ENCODE data around the gene IL13. TPM values are rescaled to one million over a fixed set of nuclear protein-coding genes. Genes with fewer than 3 reads are reported as not detected.

The IL13 gene
- total RNA-seq, 1 donor from 2014 or later = not detected

- no peak overlapping the region for H3K4me3 Mint-ChIP-seq
- H3K4me1 Mint-ChIP-seq = no peaks in the 10 kb centered on the region
- DNase-seq (ENCODE audit: low read depth, low spot score) = no peak
- H3K27me3 Mint-ChIP-seq (ENCODE audit: low read depth) = no peaks in the 10 kb centered on the region
- TF ChIP-seq, protein P1, sequence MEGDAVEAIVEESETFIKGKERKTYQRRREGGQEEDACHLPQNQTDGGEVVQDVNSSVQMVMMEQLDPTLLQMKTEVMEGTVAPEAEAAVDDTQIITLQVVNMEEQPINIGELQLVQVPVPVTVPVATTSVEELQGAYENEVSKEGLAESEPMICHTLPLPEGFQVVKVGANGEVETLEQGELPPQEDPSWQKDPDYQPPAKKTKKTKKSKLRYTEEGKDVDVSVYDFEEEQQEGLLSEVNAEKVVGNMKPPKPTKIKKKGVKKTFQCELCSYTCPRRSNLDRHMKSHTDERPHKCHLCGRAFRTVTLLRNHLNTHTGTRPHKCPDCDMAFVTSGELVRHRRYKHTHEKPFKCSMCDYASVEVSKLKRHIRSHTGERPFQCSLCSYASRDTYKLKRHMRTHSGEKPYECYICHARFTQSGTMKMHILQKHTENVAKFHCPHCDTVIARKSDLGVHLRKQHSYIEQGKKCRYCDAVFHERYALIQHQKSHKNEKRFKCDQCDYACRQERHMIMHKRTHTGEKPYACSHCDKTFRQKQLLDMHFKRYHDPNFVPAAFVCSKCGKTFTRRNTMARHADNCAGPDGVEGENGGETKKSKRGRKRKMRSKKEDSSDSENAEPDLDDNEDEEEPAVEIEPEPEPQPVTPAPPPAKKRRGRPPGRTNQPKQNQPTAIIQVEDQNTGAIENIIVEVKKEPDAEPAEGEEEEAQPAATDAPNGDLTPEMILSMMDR (conservative IDR thresholded peaks at IDR 0.05) = no peak
- no peak overlapping the region for H3K27ac Mint-ChIP-seq (ENCODE audit: unreplicated experiment)
- H3K9me3 Mint-ChIP-seq = no peaks in the 10 kb centered on the region
- H3K36me3 Mint-ChIP-seq (ENCODE audit: low read depth) = no peaks in the 10 kb centered on the region
Observed at GRCh38 chr5:132681983-132682382, 24.0 kb downstream of the IL13 start.

DNA sequence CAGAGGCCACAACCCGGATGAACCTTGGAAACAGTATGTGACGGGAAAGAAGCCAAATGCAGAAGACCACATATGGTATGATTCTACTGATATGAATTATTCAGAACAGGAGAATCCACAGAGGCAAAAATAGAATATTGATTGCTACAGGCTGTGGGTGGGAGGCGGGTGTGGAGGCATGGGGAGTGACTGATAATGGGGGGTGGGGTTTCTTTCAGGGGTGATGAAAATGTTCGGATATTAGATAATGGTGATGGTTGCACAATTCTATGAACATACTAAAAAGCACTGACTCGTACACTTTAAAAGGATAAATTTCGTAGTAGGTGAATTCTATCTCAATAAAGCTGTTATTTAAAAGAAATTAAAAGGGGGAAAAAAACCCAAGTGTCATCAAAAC is 26.5 kb downstream of the IL13 start:
- TF ChIP-seq, protein P1 (conservative IDR thresholded peaks at IDR 0.05) = no peak
- H3K4me1 Mint-ChIP-seq = no peaks in the 10 kb centered on the region
- H3K9me3 Mint-ChIP-seq = no peaks in the 10 kb centered on the region
- no peaks in the 10 kb centered on the region for H3K36me3 Mint-ChIP-seq (ENCODE audit: low read depth)
- no peak overlapping the region for H3K27ac Mint-ChIP-seq (ENCODE audit: unreplicated experiment)
- H3K4me3 Mint-ChIP-seq = no peak overlapping the region
- no peak for DNase-seq (ENCODE audit: low read depth, low spot score)
- H3K27me3 Mint-ChIP-seq (ENCODE audit: low read depth) = no peaks in the 10 kb centered on the region

- no peak for DNase-seq (ENCODE audit: low read depth, low spot score)
- Mint-ChIP-seq H3K27me3 (ENCODE audit: low read depth) (no peaks in the 10 kb centered on the region), H3K9me3 (no peaks in the 10 kb centered on the region), H3K4me1 (no peaks in the 10 kb centered on the region), H3K36me3 (ENCODE audit: low read depth) (no peaks in the 10 kb centered on the region), H3K27ac (ENCODE audit: unreplicated experiment) (no peak overlapping the region), H3K4me3 (no peak overlapping the region)
- TF ChIP-seq, protein P1 (conservative IDR thresholded peaks at IDR 0.05) = no peak
Observed at GRCh38 chr5:132684922-132685720, 27.1 kb downstream of the IL13 start.

DNA sequence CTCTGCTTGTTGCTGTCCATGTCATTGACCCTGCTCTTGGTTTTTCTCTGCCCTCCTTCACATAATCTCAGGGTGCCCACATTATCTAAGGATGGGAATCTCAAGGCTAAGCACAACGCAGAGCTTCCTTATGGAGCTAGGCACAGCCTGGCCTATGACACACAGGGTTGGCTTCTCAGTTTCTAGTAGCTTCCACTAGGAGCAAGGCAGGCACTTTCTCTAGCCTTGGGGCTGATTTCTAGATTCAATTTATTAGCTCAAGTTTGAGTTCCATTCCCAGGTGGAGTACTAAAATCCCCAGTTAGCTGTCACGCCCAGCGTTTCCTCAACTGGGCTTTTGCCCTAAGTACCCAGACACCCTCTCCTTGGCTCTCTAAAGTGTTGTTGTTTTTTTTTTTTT is 28.2 kb downstream of the IL13 start:
- Mint-ChIP-seq H3K4me3 (no peak overlapping the region), H3K4me1 (no peaks in the 10 kb centered on the region), H3K27me3 (ENCODE audit: low read depth) (no peaks in the 10 kb centered on the region), H3K9me3 (no peaks in the 10 kb centered on the region), H3K36me3 (ENCODE audit: low read depth) (no peaks in the 10 kb centered on the region), H3K27ac (ENCODE audit: unreplicated experiment) (no peak overlapping the region)
- TF ChIP-seq, protein P1 (conservative IDR thresholded peaks at IDR 0.05) = no peak
- no peak for DNase-seq (ENCODE audit: low read depth, low spot score)

GRCh38 chr5:132687995-132688394 is 30.0 kb downstream of the IL13 start:
- no peak for DNase-seq (ENCODE audit: low read depth, low spot score)
- Mint-ChIP-seq H3K4me1 (no peaks in the 10 kb centered on the region), H3K9me3 (no peaks in the 10 kb centered on the region), H3K36me3 (ENCODE audit: low read depth) (peaks cover 3% of the 10 kb centered on the region), H3K27me3 (ENCODE audit: low read depth) (no peaks in the 10 kb centered on the region), H3K4me3 (no peak overlapping the region), H3K27ac (ENCODE audit: unreplicated experiment) (no peak overlapping the region)
- TF ChIP-seq, protein P1 (conservative IDR thresholded peaks at IDR 0.05) = no peak

All from neural crest cell (in vitro differentiated cells).